ENCODE measurements around the gene WASHC4. TPM values are rescaled to one million over a fixed set of nuclear protein-coding genes. Genes with fewer than 3 reads are reported as not detected.

WASHC4 gene
- total and polyA plus RNA-seq, 2 experiments from 2014 or later: 75.7 to 83.0 TPM

DNA sequence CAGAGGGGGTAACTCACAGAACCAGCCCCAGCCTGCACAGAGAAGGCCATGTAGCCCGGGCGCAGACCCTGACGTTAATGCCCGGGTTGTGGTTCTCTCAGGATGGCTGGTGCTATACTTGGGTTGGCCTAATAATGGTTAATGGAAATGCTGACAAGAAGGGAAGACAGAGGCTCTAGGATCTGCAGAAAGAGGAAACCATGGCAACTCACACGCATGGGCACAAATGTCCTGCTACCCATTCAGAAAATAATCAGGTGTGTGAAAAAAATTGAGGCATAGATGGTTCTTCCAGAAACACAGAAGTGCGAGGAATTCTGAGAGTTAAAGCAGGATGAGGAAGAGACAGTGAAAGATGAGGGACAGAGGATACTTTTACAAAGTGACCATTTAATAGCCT lies 94.7 kb downstream of the WASHC4 start:
- H3K4me3 ChIP-seq: no peak overlapping the region
- no peak for DNase-seq (ENCODE audit: low spot score)
- Mint-ChIP-seq H3K27me3 (ENCODE audit: insufficient read depth, low read depth, poor library complexity) (peaks cover 3% of the 10 kb centered on the region), H3K36me3 (ENCODE audit: low read depth) (peaks cover 25% of the 10 kb centered on the region), H3K9me3 (no peaks in the 10 kb centered on the region; the same call in 2 of the 3 replicates), H3K27ac (no peak overlapping the region), H3K4me3 (no peak overlapping the region), H3K4me1 (peaks cover 5% of the 10 kb centered on the region)
- no peak for ATAC-seq
- H3K36me3 ChIP-seq (ENCODE audit: insufficient read depth): peaks cover 7% of the 10 kb centered on the region
- no peak overlapping the region for H3K4me2 ChIP-seq
- H3K27ac ChIP-seq (ENCODE audit: low read depth): no peak overlapping the region
- H3K27me3 ChIP-seq (ENCODE audit: insufficient read depth): no peaks in the 10 kb centered on the region
- no peaks in the 10 kb centered on the region for H3F3A ChIP-seq (replicated peaks; ENCODE audit: low read depth)
- peaks cover 4% of the 10 kb centered on the region; the same call in 1 of the 2 replicates for H3K4me1 ChIP-seq (ENCODE audit: insufficient read depth)
- no peak overlapping the region for H2AFZ ChIP-seq
- no peaks in the 10 kb centered on the region; the same call in 1 of the 2 replicates for H4K20me1 ChIP-seq (replicated peaks; ENCODE audit: insufficient read depth)
- TF ChIP-seq EZH2 (IDR thresholded peaks at IDR 0.05; ENCODE audit: low read depth, unreplicated experiment): no peak
- no peak for TF ChIP-seq ZNF114 (CRISPR knock-in tag; IDR thresholded peaks at IDR 0.05)
- TF ChIP-seq ZNF331 (CRISPR knock-in tag; IDR thresholded peaks at IDR 0.05; ENCODE audit: low read depth): no peak
- TF ChIP-seq STAT1 (IDR thresholded peaks at IDR 0.05; ENCODE audit: unreplicated experiment): no peak
- no peak for TF ChIP-seq NANOG (IDR thresholded peaks at IDR 0.05; ENCODE audit: borderline replicate concordance)
- TF ChIP-seq, protein P1, sequence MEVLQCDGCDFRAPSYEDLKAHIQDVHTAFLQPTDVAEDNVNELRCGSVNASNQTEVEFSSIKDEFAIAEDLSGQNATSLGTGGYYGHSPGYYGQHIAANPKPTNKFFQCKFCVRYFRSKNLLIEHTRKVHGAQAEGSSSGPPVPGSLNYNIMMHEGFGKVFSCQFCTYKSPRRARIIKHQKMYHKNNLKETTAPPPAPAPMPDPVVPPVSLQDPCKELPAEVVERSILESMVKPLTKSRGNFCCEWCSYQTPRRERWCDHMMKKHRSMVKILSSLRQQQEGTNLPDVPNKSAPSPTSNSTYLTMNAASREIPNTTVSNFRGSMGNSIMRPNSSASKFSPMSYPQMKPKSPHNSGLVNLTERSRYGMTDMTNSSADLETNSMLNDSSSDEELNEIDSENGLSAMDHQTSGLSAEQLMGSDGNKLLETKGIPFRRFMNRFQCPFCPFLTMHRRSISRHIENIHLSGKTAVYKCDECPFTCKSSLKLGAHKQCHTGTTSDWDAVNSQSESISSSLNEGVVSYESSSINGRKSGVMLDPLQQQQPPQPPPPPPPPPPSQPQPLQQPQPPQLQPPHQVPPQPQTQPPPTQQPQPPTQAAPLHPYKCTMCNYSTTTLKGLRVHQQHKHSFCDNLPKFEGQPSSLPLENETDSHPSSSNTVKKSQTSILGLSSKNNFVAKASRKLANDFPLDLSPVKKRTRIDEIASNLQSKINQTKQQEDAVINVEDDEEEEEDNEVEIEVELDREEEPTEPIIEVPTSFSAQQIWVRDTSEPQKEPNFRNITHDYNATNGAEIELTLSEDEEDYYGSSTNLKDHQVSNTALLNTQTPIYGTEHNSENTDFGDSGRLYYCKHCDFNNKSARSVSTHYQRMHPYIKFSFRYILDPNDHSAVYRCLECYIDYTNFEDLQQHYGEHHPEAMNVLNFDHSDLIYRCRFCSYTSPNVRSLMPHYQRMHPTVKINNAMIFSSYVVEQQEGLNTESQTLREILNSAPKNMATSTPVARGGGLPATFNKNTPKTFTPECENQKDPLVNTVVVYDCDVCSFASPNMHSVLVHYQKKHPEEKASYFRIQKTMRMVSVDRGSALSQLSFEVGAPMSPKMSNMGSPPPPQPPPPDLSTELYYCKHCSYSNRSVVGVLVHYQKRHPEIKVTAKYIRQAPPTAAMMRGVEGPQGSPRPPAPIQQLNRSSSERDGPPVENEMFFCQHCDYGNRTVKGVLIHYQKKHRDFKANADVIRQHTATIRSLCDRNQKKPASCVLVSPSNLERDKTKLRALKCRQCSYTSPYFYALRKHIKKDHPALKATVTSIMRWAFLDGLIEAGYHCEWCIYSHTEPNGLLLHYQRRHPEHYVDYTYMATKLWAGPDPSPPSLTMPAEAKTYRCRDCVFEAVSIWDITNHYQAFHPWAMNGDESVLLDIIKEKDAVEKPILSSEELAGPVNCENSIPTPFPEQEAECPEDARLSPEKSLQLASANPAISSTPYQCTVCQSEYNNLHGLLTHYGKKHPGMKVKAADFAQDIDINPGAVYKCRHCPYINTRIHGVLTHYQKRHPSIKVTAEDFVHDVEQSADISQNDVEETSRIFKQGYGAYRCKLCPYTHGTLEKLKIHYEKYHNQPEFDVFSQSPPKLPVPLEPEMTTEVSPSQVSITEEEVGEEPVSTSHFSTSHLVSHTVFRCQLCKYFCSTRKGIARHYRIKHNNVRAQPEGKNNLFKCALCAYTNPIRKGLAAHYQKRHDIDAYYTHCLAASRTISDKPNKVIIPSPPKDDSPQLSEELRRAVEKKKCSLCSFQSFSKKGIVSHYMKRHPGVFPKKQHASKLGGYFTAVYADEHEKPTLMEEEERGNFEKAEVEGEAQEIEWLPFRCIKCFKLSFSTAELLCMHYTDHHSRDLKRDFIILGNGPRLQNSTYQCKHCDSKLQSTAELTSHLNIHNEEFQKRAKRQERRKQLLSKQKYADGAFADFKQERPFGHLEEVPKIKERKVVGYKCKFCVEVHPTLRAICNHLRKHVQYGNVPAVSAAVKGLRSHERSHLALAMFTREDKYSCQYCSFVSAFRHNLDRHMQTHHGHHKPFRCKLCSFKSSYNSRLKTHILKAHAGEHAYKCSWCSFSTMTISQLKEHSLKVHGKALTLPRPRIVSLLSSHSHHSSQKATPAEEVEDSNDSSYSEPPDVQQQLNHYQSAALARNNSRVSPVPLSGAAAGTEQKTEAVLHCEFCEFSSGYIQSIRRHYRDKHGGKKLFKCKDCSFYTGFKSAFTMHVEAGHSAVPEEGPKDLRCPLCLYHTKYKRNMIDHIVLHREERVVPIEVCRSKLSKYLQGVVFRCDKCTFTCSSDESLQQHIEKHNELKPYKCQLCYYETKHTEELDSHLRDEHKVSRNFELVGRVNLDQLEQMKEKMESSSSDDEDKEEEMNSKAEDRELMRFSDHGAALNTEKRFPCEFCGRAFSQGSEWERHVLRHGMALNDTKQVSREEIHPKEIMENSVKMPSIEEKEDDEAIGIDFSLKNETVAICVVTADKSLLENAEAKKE (CRISPR knock-in tag; IDR thresholded peaks at IDR 0.05): no peak
- TF ChIP-seq, protein P2, sequence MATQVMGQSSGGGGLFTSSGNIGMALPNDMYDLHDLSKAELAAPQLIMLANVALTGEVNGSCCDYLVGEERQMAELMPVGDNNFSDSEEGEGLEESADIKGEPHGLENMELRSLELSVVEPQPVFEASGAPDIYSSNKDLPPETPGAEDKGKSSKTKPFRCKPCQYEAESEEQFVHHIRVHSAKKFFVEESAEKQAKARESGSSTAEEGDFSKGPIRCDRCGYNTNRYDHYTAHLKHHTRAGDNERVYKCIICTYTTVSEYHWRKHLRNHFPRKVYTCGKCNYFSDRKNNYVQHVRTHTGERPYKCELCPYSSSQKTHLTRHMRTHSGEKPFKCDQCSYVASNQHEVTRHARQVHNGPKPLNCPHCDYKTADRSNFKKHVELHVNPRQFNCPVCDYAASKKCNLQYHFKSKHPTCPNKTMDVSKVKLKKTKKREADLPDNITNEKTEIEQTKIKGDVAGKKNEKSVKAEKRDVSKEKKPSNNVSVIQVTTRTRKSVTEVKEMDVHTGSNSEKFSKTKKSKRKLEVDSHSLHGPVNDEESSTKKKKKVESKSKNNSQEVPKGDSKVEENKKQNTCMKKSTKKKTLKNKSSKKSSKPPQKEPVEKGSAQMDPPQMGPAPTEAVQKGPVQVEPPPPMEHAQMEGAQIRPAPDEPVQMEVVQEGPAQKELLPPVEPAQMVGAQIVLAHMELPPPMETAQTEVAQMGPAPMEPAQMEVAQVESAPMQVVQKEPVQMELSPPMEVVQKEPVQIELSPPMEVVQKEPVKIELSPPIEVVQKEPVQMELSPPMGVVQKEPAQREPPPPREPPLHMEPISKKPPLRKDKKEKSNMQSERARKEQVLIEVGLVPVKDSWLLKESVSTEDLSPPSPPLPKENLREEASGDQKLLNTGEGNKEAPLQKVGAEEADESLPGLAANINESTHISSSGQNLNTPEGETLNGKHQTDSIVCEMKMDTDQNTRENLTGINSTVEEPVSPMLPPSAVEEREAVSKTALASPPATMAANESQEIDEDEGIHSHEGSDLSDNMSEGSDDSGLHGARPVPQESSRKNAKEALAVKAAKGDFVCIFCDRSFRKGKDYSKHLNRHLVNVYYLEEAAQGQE (IDR thresholded peaks at IDR 0.05; ENCODE audit: unreplicated experiment): no peak
- TF ChIP-seq, protein P3, sequence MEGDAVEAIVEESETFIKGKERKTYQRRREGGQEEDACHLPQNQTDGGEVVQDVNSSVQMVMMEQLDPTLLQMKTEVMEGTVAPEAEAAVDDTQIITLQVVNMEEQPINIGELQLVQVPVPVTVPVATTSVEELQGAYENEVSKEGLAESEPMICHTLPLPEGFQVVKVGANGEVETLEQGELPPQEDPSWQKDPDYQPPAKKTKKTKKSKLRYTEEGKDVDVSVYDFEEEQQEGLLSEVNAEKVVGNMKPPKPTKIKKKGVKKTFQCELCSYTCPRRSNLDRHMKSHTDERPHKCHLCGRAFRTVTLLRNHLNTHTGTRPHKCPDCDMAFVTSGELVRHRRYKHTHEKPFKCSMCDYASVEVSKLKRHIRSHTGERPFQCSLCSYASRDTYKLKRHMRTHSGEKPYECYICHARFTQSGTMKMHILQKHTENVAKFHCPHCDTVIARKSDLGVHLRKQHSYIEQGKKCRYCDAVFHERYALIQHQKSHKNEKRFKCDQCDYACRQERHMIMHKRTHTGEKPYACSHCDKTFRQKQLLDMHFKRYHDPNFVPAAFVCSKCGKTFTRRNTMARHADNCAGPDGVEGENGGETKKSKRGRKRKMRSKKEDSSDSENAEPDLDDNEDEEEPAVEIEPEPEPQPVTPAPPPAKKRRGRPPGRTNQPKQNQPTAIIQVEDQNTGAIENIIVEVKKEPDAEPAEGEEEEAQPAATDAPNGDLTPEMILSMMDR (conservative IDR thresholded peaks at IDR 0.05; ENCODE audit: low read depth in 2 of 2): no peak
- no peak for TF ChIP-seq CREB1 (CRISPR knock-in tag; IDR thresholded peaks at IDR 0.05; ENCODE audit: low read depth)
- no peak for TF ChIP-seq EZH2phosphoT487 (IDR thresholded peaks at IDR 0.05; ENCODE audit: unreplicated experiment)
- no peaks in the 10 kb centered on the region for H3K9me2 ChIP-seq (ENCODE audit: insufficient read depth)
- H3K79me2 ChIP-seq (replicated peaks; ENCODE audit: insufficient read depth): no peaks in the 10 kb centered on the region

All from GM23338 (cell line).